ENCODE results near the gene MYO5B.

- TF ChIP-seq, protein P1, sequence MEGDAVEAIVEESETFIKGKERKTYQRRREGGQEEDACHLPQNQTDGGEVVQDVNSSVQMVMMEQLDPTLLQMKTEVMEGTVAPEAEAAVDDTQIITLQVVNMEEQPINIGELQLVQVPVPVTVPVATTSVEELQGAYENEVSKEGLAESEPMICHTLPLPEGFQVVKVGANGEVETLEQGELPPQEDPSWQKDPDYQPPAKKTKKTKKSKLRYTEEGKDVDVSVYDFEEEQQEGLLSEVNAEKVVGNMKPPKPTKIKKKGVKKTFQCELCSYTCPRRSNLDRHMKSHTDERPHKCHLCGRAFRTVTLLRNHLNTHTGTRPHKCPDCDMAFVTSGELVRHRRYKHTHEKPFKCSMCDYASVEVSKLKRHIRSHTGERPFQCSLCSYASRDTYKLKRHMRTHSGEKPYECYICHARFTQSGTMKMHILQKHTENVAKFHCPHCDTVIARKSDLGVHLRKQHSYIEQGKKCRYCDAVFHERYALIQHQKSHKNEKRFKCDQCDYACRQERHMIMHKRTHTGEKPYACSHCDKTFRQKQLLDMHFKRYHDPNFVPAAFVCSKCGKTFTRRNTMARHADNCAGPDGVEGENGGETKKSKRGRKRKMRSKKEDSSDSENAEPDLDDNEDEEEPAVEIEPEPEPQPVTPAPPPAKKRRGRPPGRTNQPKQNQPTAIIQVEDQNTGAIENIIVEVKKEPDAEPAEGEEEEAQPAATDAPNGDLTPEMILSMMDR (IDR thresholded peaks at IDR 0.05; ENCODE audit: low read length): no peak
- no peak for TF ChIP-seq EZH2 (optimal IDR thresholded peaks at IDR 0.05; ENCODE audit: low read depth, low read length)
- no peak for TF ChIP-seq EZH2phosphoT487 (IDR thresholded peaks at IDR 0.05; ENCODE audit: low read length)
These were observed 241.6 kb downstream of the MYO5B start for GRCh38 chr18:49953391-49953790.
